OCI-LY3 (cell line): ENCODE measurements around the gene MORN5.

Source experiments
- H2AFZ ChIP-seq: fragments of 200-600, 300-600 bp; shearing (Covaris generic); 2 replicates; pipeline ENCODE4 v1.6.0; 2014; ENCODE audit warnings: antibody characterized with exemption, low read depth, low read length
- H3K27ac ChIP-seq: fragments of 200-600, 300-600 bp; sonication (generic); 2 replicates; pipeline ENCODE4 v1.5.1; 2014; ENCODE audit warnings: mild to moderate bottlenecking, low read length, moderate library complexity, mixed read lengths
- H3K27me3 ChIP-seq: fragments of 200-600, 300-600 bp; sonication (generic); 2 replicates; pipeline ENCODE4 v1.6.1; 2014; ENCODE audit warnings: low read depth, low read length, mixed read lengths
- H3K36me3 ChIP-seq: fragments of 200-600, 300-600 bp; sonication (generic); replicated peaks from 2 replicates; pipeline ENCODE3; 2014; ENCODE audit warnings: low read depth, low read length, mixed read lengths
- H3K4me1 ChIP-seq: fragments of 300-600, 200-600 bp; sonication (generic); 2 replicates; pipeline ENCODE4 v1.6.1; 2014; ENCODE audit warnings: low read length, mixed read lengths
- H3K4me2 ChIP-seq: fragments of 200-600, 300-600 bp; sonication (generic); 2 replicates; pipeline ENCODE4 v1.6.1; 2014; ENCODE audit warnings: low read length, mixed read lengths
- H3K4me3 ChIP-seq: fragments of 300-600, 200-600 bp; sonication (generic); 2 replicates; pipeline ENCODE4 v1.5.1; 2014; ENCODE audit warnings: antibody characterized with exemption, mild to moderate bottlenecking, low read length, moderate library complexity
- H3K79me2 ChIP-seq: fragments of 300-600, 200-600 bp; shearing (Covaris generic); 2 replicates; pipeline ENCODE4 v1.6.1; 2014; ENCODE audit warnings: mild to moderate bottlenecking, low read length, mixed read lengths
- H3K9ac ChIP-seq: fragments of 300-600, 200-600 bp; shearing (Covaris generic); 2 replicates; pipeline ENCODE4 v1.6.0; 2014; ENCODE audit warnings: mild to moderate bottlenecking, low read length, moderate library complexity
- H3K9me3 ChIP-seq: fragments of 200-600, 300-600 bp; shearing (Covaris generic); 2 replicates; pipeline ENCODE4 v1.6.1; 2014; ENCODE audit warnings: low read length, mixed read lengths; ENCODE audit not compliant: insufficient read depth
- H4K20me1 ChIP-seq: fragments of 200-600, 300-600 bp; sonication (generic); 2 replicates; pipeline ENCODE4 v1.6.1; 2016; ENCODE audit warnings: low read length, mixed read lengths; ENCODE audit not compliant: insufficient read depth
- CTCF ChIP-seq: fragments of 200-600, 300-600 bp; sonication (generic); IDR thresholded peaks from 2 replicates; pipeline ENCODE4 v1.5.1; 2014; ENCODE audit warnings: antibody characterized with exemption, low read length, low read depth
- EZH2phosphoT487 ChIP-seq: fragments of 200-600 bp; shearing (Covaris generic); IDR thresholded peaks from 2 replicates; pipeline ENCODE4 v1.6.1; 2018; ENCODE audit warnings: antibody characterized with exemption, mixed run types, low read depth

Gene MORN5

DNA sequence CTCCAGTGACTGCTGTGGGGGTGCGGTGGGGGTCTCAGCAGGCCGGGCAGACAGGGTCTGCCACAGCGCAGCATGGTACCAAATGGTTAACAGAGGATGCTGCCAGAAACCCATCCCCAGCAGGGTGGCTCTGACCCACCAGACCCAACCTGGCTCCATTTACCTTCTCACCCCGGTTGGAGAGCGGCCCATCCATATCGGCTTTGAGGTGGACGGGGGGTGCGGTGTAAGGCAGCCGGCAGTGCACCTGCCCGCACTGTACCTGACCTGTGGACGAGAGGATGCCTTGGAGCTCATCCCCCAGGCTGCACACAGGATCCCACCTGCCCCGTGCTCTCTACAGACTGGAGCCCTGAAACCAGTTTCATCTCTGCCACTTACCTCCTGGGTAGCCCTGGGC lies 49.7 kb downstream of the MORN5 start:
- no peak overlapping the region for H3K27ac ChIP-seq
- no peak overlapping the region for H3K9ac ChIP-seq
- no peaks in the 10 kb centered on the region for H4K20me1 ChIP-seq
- H3K36me3 ChIP-seq = no peaks in the 10 kb centered on the region
- H3K4me1 ChIP-seq = no peaks in the 10 kb centered on the region
- H3K4me3 ChIP-seq = no peak overlapping the region
- H3K4me2 ChIP-seq = no peak overlapping the region
- peaks cover 26% of the 10 kb centered on the region for H3K27me3 ChIP-seq
- no peaks in the 10 kb centered on the region for H3K9me3 ChIP-seq
- no peak for TF ChIP-seq EZH2phosphoT487
- TF ChIP-seq CTCF = no peak
- no peaks in the 10 kb centered on the region for H3K79me2 ChIP-seq
- H2AFZ ChIP-seq = no peak overlapping the region

GRCh38 chr9:122212473-122213004 lies 52.8 kb downstream of the MORN5 start:
- H3K27me3 ChIP-seq = peaks cover 17% of the 10 kb centered on the region
- no peaks in the 10 kb centered on the region for H4K20me1 ChIP-seq
- no peak overlapping the region for H3K4me2 ChIP-seq
- no peak overlapping the region for H3K27ac ChIP-seq
- TF ChIP-seq CTCF (no peak), EZH2phosphoT487 (no peak)
- no peaks in the 10 kb centered on the region for H3K79me2 ChIP-seq
- no peaks in the 10 kb centered on the region for H3K4me1 ChIP-seq
- no peak overlapping the region for H3K9ac ChIP-seq
- H3K36me3 ChIP-seq = no peaks in the 10 kb centered on the region
- H3K9me3 ChIP-seq = no peaks in the 10 kb centered on the region
- no peak overlapping the region for H2AFZ ChIP-seq
- no peak overlapping the region for H3K4me3 ChIP-seq

- peaks cover 17% of the 10 kb centered on the region for H3K27me3 ChIP-seq
- H3K9me3 ChIP-seq = no peaks in the 10 kb centered on the region
- no peaks in the 10 kb centered on the region for H3K36me3 ChIP-seq
- H4K20me1 ChIP-seq = no peaks in the 10 kb centered on the region
- H3K4me2 ChIP-seq = no peak overlapping the region
- H3K9ac ChIP-seq = no peak overlapping the region
- no peak overlapping the region for H3K4me3 ChIP-seq
- no peak overlapping the region for H3K27ac ChIP-seq
- no peaks in the 10 kb centered on the region for H3K4me1 ChIP-seq
- H2AFZ ChIP-seq = no peak overlapping the region
- H3K79me2 ChIP-seq = no peaks in the 10 kb centered on the region
- no peak for TF ChIP-seq EZH2phosphoT487
- no peak for TF ChIP-seq CTCF
Observed at GRCh38 chr9:122213102-122213588, 53.4 kb downstream of the MORN5 start.

DNA sequence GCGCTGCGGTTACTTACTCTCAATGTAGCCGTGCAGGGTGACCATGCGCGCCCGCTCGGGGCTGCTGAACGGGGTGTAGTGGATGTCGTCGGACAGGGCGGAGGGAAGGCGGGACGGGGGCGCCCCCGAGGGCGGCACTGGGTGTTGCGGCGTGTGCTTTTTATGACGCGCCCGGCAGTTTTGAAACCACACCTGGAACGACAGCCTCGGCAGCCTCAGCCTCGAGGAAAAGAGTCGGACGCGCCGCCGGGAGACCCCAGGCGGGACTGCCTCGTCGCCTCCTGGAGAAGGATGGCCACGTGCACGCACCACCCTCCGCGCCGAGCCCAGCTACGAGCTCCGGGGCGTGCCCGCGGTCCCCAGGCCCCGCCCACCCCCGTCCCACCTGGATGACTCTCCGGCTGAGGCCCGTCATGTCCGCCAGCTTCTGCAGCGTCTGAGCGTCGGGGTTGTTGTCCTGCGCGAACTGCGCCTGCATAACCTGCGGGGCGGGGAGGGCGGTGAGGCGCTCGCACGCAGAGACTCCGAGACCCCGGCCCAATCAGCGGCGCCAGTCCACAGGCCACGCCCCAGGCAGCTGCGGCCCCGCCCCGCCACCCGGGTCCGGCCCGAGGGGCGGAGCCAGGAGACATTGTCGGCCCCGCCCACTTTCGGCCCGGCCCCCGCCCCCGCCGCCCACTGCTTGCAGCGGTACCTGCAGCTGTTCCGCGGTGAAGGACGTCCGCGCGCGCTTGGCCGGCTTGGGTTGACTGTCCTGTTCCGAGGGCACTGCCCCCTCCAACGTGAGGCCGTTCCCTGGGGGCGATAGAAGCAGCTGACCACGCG lies 54.1 kb downstream of the MORN5 start:
- TF ChIP-seq EZH2phosphoT487 (no peak), CTCF (no peak)
- H3K4me3 ChIP-seq = no peak overlapping the region
- H3K27ac ChIP-seq = no peak overlapping the region
- no peaks in the 10 kb centered on the region for H3K79me2 ChIP-seq
- H3K27me3 ChIP-seq = peaks cover 17% of the 10 kb centered on the region
- no peaks in the 10 kb centered on the region for H3K4me1 ChIP-seq
- H3K36me3 ChIP-seq = no peaks in the 10 kb centered on the region
- no peaks in the 10 kb centered on the region for H4K20me1 ChIP-seq
- no peaks in the 10 kb centered on the region for H3K9me3 ChIP-seq
- H3K9ac ChIP-seq = no peak overlapping the region
- H2AFZ ChIP-seq = no peak overlapping the region
- H3K4me2 ChIP-seq = no peak overlapping the region
